Glomerular endothelial cell (primary cell): ENCODE data around the gene SYTL4. TPM values are rescaled to one million over a fixed set of nuclear protein-coding genes. Genes with fewer than 3 reads are reported as not detected.

ENCODE experiments used
- DNase-seq: peaks from one replicate; pipeline ENCODE4 v3.0.0-alpha.2; 2011; ENCODE audit warnings: low read depth, low spot score; ENCODE audit errors: extremely low read depth
- total RNA-seq: library from RNA; depleted of rRNA; stranded (reverse); fragments of >200 nt; gene quantifications from 2 replicates; pipeline ENCODE4 v1.2.3, GENCODE V29; 2015

SYTL4 gene
- total RNA-seq, 1 donor from 2014 or later = 24.0 TPM

DNA sequence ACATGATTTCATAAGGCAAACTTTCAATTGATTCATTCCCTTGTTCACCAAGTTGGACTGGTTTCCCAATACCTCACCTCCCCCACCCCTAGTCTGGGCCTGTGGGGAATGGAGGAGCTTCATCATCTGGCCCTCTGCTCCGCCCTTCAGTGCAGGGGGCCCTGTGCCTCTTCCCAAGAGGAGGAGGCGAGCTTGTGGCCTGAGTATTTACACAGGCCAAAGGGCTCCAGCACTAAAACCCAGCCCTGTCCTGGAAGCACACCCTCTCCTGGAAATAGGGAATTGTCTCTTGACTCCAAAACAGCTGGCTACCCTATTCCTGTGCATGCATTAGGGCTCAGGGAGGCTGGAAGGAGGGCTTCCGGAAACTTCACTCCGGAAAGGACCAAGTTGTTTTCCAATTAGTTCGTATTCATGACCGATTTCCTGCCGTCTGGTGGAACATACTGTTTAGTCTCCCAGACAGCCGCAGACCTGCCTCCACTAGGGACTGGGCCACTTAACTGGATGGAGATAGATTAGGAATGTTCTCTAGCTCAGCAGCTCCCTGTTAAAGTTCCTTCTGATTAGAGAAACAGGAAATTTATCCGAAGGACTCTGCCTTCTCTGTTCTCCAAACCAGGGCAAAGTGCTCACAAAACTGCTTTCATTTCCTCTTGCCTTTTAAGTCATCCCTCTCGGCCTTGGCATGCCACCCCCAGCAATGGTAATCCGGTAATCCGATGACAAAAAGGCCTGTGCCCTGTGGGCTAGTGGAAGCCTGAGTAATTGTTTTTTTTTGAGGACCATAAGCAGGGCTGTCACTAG is 82.2 kb downstream of the SYTL4 start:
- DNase-seq = peak; percentile 77

DNA sequence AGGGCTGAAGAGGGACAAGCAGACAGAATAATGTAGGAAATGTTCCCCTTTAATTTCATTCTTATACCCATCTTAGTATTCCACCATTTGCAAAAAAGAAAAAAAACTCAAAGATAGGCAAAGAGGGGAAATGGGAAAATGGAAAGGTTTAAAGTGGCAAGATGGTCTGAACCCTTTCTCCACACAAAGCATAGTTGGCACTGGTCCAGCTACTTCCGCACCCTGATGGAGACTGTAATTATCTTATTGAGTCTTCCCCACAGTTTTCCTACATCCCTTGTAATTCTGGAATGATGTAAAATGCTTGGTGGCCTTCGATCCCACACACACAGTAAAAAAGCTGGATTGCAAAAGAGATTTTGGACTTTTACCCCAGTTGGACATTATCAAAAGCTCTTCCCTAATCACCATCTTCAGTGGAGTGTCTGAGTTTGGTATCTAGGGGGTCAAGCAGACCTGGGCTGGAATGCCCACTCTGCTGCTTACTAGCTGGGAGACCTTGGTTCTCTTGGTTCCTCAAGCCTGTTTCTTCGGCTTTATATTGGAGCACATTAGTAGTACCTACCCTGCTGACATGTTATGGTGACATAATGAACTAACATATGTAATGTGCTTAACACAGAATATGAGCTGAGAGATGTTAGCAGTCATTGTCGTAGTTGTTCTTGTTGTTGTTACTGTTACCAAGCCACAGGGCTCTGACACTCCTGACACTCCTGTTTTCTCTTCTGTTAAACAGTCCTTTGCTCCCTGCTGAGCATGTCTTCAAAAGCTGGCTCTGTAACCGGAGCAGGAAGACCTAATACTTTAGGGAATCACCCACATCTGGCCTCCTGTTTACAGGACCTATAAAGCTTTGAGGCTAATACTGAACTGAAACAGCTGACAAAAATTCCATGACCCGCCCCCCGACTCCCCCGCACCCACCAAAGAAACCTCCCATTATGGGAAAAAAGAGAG is 83.2 kb downstream of the SYTL4 start:
- DNase-seq = no peak

DNA sequence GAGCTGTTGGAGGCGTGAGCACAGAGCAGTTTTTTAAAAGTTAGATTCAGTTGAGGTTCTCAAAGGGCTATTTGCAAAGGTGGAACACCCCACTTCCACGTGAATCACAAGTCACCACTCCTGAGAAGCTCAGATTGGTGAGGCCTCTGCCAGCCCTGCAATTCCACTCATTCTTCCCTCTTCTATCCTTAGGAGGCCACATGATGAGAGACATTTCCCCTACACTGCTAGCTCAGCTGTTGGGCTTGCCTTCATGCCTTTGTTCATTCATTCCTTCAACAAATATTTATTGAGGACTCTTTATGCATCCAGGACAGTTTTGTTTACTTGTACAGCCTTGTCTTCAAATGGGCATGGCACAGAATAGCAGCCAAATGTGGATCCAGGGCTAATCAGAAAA is 84.2 kb downstream of the SYTL4 start:
- no peak for DNase-seq

DNA sequence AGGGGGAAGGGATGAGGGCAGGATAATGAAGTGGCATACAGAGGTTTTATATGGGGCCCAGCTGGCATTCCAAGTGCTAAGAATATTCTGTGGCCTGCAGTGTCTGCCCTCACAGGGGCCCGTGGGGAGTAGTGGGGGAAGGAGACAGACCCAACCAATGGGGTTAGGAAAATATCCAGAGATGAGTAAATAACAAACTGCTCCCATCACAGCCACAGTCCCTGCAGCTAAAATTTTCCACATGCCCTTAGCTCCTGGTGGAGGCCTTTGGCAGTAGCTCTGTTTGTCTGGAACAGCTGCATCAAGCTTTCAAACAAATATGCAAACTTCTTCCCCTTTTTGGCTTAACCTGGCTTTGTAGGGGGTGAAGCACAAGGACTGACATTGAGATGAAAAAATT is 84.8 kb downstream of the SYTL4 start:
- DNase-seq = no peak

DNA sequence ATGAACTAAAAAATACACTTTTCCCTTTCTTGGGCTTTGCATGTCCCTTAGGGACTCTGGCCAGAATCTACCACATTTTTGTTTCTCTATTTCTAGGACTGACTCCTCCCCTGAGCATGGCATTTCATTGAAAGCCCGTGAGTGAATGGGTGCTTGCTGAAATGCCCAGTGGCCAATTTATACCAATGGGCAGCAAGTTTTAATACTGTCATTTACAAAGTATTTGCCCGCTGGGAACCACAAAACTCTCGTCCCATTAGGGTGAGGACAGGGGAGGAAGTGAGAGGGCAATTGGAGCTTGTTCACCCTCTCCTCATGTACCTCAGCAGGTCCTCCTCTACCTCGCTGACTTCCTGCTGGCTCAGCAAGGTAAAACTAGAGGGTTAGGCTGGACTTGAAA is 86.8 kb downstream of the SYTL4 start:
- no peak for DNase-seq

DNA sequence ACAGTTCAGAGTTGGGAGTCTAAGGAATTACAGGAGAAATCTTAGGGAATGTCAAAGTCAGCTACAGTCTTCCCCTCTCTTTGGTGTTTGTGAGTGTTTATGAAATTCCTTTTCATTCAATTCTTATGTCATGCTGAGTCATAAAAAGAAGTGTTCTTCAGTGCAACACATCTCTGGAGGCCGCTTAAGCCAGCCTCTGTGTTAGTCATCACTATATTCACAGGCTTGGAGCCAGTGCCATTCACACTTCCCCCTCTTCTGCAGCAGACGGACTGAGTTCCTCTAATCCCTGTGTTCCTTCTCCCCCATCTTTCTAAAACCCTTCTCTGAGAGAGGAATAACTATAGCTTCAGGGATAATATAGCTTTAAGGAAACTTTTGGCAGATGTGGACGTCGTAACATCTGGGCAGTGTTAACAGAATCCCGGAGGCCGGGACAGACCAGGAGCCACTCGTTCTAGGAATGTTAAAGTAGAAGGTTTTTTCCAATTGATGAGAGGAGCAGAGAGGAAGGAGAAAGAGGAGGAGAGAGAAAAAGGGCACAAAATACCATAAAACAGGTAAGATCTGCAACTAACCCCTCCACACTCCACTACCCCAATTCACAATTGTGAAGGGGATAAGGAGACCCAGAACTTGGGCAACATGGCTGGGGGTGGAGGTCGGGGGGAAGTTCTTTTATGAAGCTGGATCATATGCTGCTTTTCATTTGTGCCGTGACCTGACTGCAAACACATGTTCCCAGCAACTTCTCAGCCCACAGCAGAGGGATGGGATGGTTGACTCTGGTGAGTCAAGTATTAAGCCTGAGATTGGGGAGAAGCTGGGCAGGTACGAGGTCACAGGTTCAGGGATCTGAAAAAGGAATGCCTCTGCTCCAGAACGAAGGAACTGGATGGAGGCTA is 87.7 kb downstream of the SYTL4 start, which contains the start of gene SRPX2:
SRPX2 (plus strand) TSS at position 244 of the 905 bp plus-strand sequence. CDS start 2,124 bp downstream, outside the sequence.
- no peak for DNase-seq

DNA sequence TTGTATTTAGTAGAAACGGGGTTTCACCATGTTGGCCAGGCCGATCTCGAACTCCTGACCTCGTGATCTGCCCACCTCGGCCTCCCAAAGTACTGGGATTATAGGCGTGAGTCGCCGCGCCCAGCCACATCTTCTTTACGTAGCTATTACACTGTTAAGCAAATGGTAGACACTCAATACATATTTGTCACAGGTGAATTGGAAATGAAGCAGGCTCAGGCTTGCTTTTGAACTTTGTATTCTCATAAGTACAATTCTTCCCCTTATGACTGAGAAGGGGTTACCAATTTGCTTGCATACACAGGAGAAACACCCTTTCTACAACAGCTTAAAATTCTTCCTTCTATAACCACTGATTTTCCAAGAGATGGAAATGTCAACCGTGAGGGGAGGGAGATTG is 88.7 kb downstream of the SYTL4 start:
- DNase-seq = no peak

DNA sequence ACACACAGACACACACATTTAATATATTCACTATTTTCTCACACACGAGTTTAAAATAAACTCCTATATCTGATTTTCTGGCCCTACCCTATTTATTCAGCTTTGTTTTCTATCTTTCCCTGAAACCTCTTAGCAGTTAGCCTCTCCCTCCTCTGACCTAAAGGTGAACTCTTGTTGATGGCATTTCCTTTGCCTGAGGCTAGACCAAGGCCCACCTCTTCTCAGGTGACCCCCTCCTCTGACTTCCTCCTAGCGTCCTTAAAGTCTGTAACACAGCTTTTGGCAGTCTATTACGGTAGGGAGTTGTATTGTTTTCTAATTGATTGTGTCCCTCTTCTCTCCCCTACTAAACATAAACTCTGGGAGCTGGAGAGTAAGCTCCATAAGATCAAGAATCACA is 89.6 kb downstream of the SYTL4 start:
- no peak for DNase-seq

DNA sequence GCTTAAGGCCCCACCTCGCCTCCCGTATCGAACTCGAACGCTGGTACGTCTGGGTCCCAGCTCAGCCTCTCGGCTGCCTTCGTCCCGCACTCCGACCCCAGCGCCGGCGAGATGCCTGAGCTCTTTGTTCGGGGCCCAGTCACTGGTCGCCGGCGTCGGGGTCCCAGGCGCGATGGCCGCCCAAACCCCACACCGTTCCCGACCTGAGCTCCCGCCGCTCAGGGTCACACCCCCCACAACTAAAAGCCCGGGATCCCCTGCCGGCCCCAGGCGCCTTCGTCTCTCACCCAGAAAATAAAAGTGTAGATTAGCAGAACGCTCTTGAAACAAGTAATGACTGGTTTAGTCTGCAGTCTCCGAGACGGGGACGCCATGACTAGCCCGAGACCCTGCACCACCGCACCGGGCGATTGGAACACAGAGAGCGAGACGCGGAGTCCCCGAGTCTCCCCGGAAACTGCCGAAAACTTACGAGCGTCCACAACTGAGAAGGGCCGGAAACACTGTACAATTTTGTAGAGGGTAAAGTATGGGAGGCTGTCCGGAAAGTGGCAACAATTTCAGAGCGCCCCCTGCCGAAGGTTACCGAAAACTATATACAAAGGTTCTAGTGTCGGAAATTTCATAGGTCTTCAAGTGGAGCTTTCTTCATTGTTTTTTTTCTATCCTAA is 95.5 kb downstream of the SYTL4 start, which contains the start of gene TSPAN6:
TSPAN6 (minus strand) TSS at position 486 of the 671 bp plus-strand sequence; CDS start at position 374, 112 bp downstream.
- DNase-seq = no peak

DNA sequence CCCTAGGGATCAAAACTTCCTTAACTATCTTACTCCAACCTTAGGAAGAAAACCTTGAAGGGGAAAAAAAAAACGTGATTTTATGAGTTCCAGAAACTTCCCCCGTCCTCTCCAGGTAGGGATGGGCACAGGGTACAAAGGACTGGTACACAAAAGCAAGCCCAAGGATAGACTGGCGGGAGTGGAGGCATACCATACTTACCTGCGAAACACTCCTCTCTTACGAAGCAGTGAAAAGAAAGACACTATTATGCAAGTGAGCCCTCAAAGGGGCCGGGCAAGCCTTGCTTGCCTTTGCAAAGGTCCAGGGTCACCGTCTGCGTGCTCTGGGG is 96.0 kb downstream of the SYTL4 start:
- DNase-seq = no peak

DNA sequence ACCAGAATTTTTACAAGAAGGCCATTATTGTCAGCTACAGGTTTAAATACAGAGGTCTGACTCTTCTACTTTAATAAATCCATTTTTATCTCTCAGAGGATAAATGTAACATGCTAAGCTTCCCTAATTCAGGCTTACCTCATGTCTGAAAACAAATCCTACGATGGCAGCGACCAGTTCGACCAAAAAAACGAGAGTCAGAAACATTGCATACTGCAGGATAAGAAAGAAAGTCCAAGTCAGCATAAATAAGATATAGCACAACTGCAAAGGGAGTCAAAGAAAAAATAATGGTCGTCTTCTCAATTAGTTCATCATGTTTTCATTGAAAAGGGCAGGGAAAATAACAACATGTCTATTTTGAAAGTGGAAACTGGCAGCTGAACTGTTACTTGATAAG is 96.9 kb downstream of the SYTL4 start:
- DNase-seq = no peak

DNA sequence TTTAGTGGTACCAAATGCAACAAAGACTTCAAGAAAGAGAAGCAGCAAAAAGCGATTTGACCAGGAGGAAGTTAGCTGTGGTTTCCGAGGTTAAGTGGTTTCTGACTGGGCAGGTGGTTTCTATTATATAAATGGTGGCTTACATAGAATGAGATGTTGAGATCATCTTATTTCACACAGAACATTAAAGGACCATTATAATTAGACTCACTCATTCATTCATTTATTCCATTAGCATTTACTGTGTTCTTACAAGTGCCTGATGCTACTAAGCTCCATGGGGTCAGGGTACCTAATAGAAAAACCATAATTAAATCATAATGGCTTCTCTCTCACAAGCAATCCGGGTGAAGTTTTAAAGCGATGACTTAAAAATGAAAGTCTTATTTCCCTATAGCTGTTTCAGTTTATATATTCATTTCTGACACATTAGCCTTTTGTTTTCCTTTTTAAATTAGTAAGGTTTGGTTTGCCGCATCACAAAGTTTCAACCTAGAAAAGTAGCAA is 105.9 kb downstream of the SYTL4 start:
- DNase-seq = no peak

Other genes with a start within 250 kb of the SYTL4 start
- gene TNMD, start 147.2 kb downstream of the SYTL4 start, total RNA-seq = not detected in 2 replicates
- 32.5 and 34.1 TPM in 2 replicates for gene TSPAN6, start 95.3 kb downstream of the SYTL4 start, total RNA-seq
- gene SRPX2, start 87.9 kb downstream of the SYTL4 start, total RNA-seq = 55.9 and 61.9 TPM in 2 replicates
- gene CSTF2, start 88.3 kb upstream of the SYTL4 start, total RNA-seq = 17.9 and 23.5 TPM in 2 replicates
- gene NOX1, start 142.2 kb upstream of the SYTL4 start, total RNA-seq = not detected in 2 replicates
- 0.23 TPM in 1 of 2 replicates, not detected in the other for gene XKRX, start 196.8 kb upstream of the SYTL4 start, total RNA-seq
- gene ARL13A, start 237.6 kb upstream of the SYTL4 start, total RNA-seq = not detected in 2 replicates